ENCODE measurements around the gene SLC46A2. TPM values are rescaled to one million over a fixed set of nuclear protein-coding genes. Genes with fewer than 3 reads are reported as not detected.

Gene SLC46A2, protein sequence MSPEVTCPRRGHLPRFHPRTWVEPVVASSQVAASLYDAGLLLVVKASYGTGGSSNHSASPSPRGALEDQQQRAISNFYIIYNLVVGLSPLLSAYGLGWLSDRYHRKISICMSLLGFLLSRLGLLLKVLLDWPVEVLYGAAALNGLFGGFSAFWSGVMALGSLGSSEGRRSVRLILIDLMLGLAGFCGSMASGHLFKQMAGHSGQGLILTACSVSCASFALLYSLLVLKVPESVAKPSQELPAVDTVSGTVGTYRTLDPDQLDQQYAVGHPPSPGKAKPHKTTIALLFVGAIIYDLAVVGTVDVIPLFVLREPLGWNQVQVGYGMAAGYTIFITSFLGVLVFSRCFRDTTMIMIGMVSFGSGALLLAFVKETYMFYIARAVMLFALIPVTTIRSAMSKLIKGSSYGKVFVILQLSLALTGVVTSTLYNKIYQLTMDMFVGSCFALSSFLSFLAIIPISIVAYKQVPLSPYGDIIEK
- not detected for total RNA-seq

GRCh38 chr9:112890106-112891081 is at the start of gene SLC46A2:
TSS of gene SLC46A2 (minus strand) at chr9:112890876. CDS start at chr9:112890681, 195 bp downstream.
- H3K36me3 ChIP-seq: no peaks in the 10 kb centered on the region
- peaks cover 0 to 10% (median 4%) of the 10 kb centered on the region in 4 donors for H3K4me1 ChIP-seq
- no peaks in the 10 kb centered on the region for H3K9me3 ChIP-seq
- peaks cover 34% of the 10 kb centered on the region for H3K27me3 ChIP-seq
- intact Hi-C loops (cut with DNase I; ENCODE audit: low total_unique reads): no loop called here
- peak within 1 kb of the TSS in 2 of 4 donors; percentile 17 to 33 for H3K4me3 ChIP-seq
- no peak within 1 kb of the TSS for H3K27ac ChIP-seq
- in situ Hi-C loops (cut with MboI; ENCODE audit: low pct_ligation_motif_present in 1 of 4, low pct_unique_long_range_greater_than_20kb in 1 of 4, low sequenced_read_pairs in 3 of 4): no loop called here
- no peak for DNase-seq
- no peak for TF ChIP-seq POLR2AphosphoS5 (IDR thresholded peaks at IDR 0.05)
- TF ChIP-seq CTCF (IDR thresholded peaks at IDR 0.05): no peak
- TF ChIP-seq EP300 (IDR thresholded peaks at IDR 0.05; ENCODE audit: low read depth): no peak
- TF ChIP-seq POLR2A (IDR thresholded peaks at IDR 0.05): no peak
- WGBS, 2 donors (ENCODE audit: low coverage in 1 of 2): 28 to 77% methylated on average over 15 to 77 of the region's 78 CpGs

- TF ChIP-seq POLR2A (IDR thresholded peaks at IDR 0.05) (no peak), EP300 (IDR thresholded peaks at IDR 0.05; ENCODE audit: low read depth) (no peak), CTCF (IDR thresholded peaks at IDR 0.05) (no peak), POLR2AphosphoS5 (IDR thresholded peaks at IDR 0.05) (no peak)
- H3K4me1 ChIP-seq: no peaks in the 10 kb centered on the region
- intact Hi-C loops (cut with DNase I; ENCODE audit: low total_unique reads) (no loop called here), in situ Hi-C loops (cut with MboI; ENCODE audit: low pct_ligation_motif_present in 1 of 4, low pct_unique_long_range_greater_than_20kb in 1 of 4, low sequenced_read_pairs in 3 of 4) (loop anchor here in 1 of 4 donors (25.0 kb wide), 1 partner anchor 98 kb away; no protein-coding TSS in a partner anchor)
- peaks cover 7% of the 10 kb centered on the region for H3K27me3 ChIP-seq
- no peak overlapping the region for H3K27ac ChIP-seq
- H3K4me3 ChIP-seq: no peak overlapping the region
- no peak for DNase-seq
- H3K9me3 ChIP-seq: no peaks in the 10 kb centered on the region
- H3K36me3 ChIP-seq: no peaks in the 10 kb centered on the region
Measured at GRCh38 chr9:112939418-112939817, 48.7 kb upstream of the SLC46A2 start.

DNA sequence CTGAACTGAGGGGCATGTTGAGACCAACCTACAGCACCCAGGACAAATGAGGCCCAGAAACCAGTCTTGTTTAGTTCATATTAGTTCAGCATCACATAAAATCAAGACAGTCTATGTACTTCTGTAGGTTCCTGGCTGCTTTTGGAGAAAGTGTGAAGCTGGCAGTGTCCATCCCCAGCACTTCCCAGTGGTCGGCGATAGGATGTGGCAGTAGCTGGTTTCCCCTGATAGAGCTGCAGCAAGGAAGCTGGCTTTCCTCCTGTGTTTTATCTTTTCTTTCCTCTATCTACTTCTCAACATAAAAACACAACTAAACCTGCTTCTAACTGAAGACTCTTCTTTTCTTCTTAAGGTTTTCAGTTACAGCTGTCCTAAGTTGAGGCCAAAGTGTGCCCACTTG is 43.0 kb upstream of the SLC46A2 start:
- intact Hi-C loops (cut with DNase I; ENCODE audit: low total_unique reads) (no loop called here), in situ Hi-C loops (cut with MboI; ENCODE audit: low pct_ligation_motif_present in 1 of 4, low pct_unique_long_range_greater_than_20kb in 1 of 4, low sequenced_read_pairs in 3 of 4) (loop anchor here in 1 of 4 donors (25.0 kb wide), 1 partner anchor 104 kb away; no protein-coding TSS in a partner anchor)
- no peak overlapping the region for H3K27ac ChIP-seq
- peaks cover 30% of the 10 kb centered on the region for H3K27me3 ChIP-seq
- no peaks in the 10 kb centered on the region for H3K36me3 ChIP-seq
- no peak overlapping the region for H3K4me3 ChIP-seq
- 58 to 77% methylated on average over 2 of the region's 2 CpGs for whole genome bisulfite sequencing, 2 donors (ENCODE audit: low coverage in 1 of 2)
- H3K4me1 ChIP-seq: no peaks in the 10 kb centered on the region
- H3K9me3 ChIP-seq: no peaks in the 10 kb centered on the region
- DNase-seq: no peak
- no peak for TF ChIP-seq POLR2AphosphoS5 (IDR thresholded peaks at IDR 0.05)
- no peak for TF ChIP-seq CTCF (IDR thresholded peaks at IDR 0.05)

All from transverse colon (tissue), 4 donors.